ENCODE data around the gene CACNA2D4. TPM values are rescaled to one million over a fixed set of nuclear protein-coding genes. Genes with fewer than 3 reads are reported as not detected.

CACNA2D4 gene
- total RNA-seq, 1 donor from 2014 or later, result 0.76 TPM

GRCh38 chr12:1920436-1920835, 2.0 kb upstream of the CACNA2D4 start:
- no peak for DNase-seq (ENCODE audit: extremely low read depth, low read depth, low spot score)

- no peak for DNase-seq (ENCODE audit: extremely low read depth, low read depth, low spot score)
These were observed 1.3 kb upstream of the CACNA2D4 start for GRCh38 chr12:1919763-1920162.

- DNase-seq (ENCODE audit: extremely low read depth, low read depth, low spot score), result no peak
These were observed 832 bp upstream of the CACNA2D4 start for GRCh38 chr12:1919284-1919683.

GRCh38 chr12:1918884-1919236, 408 bp upstream of the CACNA2D4 start:
- no peak for DNase-seq (ENCODE audit: extremely low read depth, low read depth, low spot score)

GRCh38 chr12:1917172-1918070, 1.0 kb downstream of the CACNA2D4 start:
- no peak for DNase-seq (ENCODE audit: extremely low read depth, low read depth, low spot score)

GRCh38 chr12:1916371-1917171, 1.9 kb downstream of the CACNA2D4 start:
- no peak for DNase-seq (ENCODE audit: extremely low read depth, low read depth, low spot score)

GRCh38 chr12:1915082-1915968, 3.1 kb downstream of the CACNA2D4 start:
- no peak for DNase-seq (ENCODE audit: extremely low read depth, low read depth, low spot score)

GRCh38 chr12:1914114-1914911, 4.1 kb downstream of the CACNA2D4 start:
- no peak for DNase-seq (ENCODE audit: extremely low read depth, low read depth, low spot score)

- no peak for DNase-seq (ENCODE audit: extremely low read depth, low read depth, low spot score)
These were observed 4.9 kb downstream of the CACNA2D4 start for GRCh38 chr12:1913377-1914113.

GRCh38 chr12:1912580-1913376, 5.7 kb downstream of the CACNA2D4 start:
- DNase-seq (ENCODE audit: extremely low read depth, low read depth, low spot score), result no peak

- no peak for DNase-seq (ENCODE audit: extremely low read depth, low read depth, low spot score)
These were observed 6.6 kb downstream of the CACNA2D4 start for GRCh38 chr12:1911598-1912575.

GRCh38 chr12:1910468-1910867, 8.0 kb downstream of the CACNA2D4 start:
- DNase-seq (ENCODE audit: extremely low read depth, low read depth, low spot score), result no peak

GRCh38 chr12:1908758-1909157, 9.7 kb downstream of the CACNA2D4 start:
- DNase-seq (ENCODE audit: extremely low read depth, low read depth, low spot score), result no peak

GRCh38 chr12:1907652-1908611, 10.5 kb downstream of the CACNA2D4 start:
- no peak for DNase-seq (ENCODE audit: extremely low read depth, low read depth, low spot score)

GRCh38 chr12:1906579-1906978, 11.9 kb downstream of the CACNA2D4 start:
- DNase-seq (ENCODE audit: extremely low read depth, low read depth, low spot score), result no peak

- no peak for DNase-seq (ENCODE audit: extremely low read depth, low read depth, low spot score)
These were observed 13.6 kb downstream of the CACNA2D4 start for GRCh38 chr12:1904875-1905274.
